ENCODE results near the gene RAI1.

The RAI1 gene

DNA sequence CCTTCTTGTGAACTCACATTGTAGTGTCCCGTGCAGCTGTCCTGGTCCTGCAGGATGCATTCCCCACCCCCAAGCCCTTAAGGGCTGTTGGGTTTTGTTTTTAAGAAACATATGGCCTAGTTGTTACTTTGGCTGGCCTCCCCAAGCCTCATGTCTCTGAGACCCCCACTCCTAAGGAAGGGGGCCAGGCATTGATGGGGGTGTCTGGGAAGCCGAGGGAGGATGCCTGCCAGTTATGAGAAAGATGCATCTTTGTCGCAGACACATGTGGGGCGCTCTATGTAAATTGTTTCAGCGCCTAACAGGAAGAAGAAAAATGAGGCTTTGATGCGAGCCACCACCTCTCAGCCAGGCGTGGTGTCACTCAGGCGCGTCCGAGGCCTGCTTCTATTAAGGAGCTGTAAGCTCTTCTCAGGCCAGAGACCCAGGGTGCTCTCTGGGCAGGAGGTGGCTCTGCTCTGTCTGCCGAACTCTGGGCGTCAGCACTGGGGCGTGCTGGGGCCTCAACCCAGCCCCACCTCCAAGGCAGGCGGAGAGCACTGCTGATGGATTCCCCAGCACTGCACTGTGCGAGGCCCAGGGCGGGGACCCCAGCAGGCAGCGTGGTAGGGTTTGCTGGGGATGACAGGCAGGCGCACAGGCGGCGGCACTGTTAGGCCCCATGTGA lies 85.0 kb downstream of the RAI1 start:
- no peak for DNase-seq (ENCODE audit: low read depth)

DNA sequence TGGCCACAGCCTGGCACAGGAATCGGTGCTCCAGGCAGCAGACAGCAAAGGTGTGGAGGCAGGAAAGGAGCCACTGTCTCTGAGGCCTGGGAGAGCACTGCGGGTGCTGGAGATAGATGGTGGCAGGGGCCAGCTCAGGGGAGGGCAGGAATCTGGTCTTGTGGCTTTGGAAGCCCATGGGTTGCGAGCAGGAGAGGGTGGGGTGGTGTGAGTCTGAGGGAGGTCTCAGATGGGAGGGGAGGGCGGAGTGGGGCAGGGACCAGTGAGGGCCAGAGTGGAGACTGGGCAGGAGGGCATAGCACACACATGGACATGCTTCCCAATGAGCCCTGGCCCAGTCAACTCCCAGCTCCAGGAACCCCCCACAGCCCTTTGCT lies 85.5 kb downstream of the RAI1 start:
- DNase-seq (ENCODE audit: low read depth): no peak

- DNase-seq (ENCODE audit: low read depth): no peak
Observed at GRCh38 chr17:17767154-17767869, 86.1 kb downstream of the RAI1 start.

DNA sequence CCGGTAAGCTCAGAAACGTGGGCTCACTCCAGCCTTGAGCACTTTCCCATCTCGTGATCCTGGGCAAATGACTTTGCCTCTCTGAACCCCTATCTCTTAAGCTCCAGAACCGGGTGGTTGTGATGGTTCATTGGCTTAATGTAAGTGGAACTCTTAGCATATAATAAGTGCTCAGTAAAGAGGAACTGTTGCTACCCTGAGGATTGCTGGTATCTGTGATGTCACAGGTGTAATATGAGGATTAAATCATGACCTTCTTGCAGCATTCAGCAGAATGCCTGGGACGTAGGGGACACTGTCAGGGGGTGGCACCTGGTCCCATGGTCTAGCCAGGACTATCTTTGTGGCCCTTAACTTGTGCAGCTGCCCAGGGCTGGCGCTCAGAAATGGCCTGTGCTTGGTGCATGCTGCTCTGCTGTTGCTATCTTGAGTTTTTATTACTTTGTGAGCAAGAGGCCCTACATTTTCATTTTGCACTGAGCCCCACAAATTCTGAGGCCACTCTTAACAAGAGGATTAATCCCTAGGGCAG lies 86.7 kb downstream of the RAI1 start:
- no peak for DNase-seq (ENCODE audit: low read depth)

- no peak for DNase-seq (ENCODE audit: low read depth)
Observed at GRCh38 chr17:17768424-17769088, 87.3 kb downstream of the RAI1 start.

GRCh38 chr17:17769869-17770631 lies 88.8 kb downstream of the RAI1 start:
- no peak for DNase-seq (ENCODE audit: low read depth)

- DNase-seq (ENCODE audit: low read depth): no peak
Observed at GRCh38 chr17:17770632-17771044, 89.4 kb downstream of the RAI1 start.

GRCh38 chr17:17771498-17772201 lies 90.4 kb downstream of the RAI1 start:
- DNase-seq (ENCODE audit: low read depth): no peak

GRCh38 chr17:17772231-17772630 lies 91.0 kb downstream of the RAI1 start:
- DNase-seq (ENCODE audit: low read depth): no peak

DNA sequence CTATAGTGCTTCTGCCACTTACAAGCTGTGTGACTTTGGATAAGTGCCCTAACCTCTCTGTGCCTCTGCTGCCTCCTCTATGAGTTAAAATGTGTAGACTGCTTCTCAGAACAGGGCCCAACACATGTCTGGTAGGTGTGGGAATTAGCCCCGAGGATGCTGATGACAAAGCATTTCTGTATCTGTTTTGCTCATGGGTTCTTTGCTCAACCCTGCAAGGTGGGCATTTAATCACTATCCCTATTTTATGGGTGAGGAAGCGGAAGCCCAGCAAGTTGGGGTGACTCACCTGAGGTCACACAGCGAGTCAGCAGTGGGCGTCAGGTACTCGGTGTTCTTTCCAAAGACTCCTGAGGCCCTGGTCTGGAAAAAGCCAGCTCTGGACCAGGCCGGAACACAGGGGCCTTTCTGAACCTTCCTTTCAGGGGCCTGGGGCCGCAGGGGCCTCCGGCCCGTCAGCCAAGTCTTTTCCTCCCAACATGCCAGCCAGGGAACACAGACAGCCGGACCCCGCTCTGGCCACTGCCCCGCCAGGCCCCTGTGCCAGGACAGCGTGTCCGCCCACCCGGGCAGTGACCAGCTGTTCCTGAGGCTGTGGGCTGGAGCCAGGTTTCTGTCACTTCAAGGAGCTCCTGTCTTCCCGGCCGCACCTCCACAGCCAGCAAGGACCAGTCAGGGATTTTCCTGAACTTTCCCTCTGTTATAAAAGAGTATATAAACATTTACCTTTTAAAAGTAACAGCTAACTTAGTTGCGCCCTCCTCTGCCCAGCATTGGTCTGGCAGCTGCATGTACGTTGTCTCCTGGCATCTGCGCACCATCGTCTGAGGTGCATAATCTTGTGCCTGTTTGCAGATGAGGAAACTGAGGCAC lies 93.0 kb downstream of the RAI1 start:
- DNase-seq (ENCODE audit: low read depth): no peak

DNA sequence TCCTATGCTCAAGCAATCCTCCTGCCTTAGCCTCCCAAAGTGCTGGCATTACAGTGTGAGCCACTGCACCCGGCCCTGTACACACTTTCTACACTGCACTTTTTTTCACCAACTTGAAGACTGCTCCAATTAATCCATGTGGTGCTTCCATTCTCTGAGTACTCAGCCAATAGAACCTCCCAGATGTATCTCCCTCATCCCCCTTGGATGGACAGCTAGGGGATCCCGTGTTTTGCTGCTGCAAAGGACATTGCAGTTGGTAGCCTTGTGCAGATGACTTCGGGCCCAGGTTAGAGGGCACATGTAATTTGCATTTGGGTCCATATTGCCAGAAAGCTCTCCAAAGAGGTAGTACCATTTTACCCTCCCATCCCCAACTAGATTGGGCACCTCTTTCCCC lies 95.6 kb downstream of the RAI1 start:
- no peak for DNase-seq (ENCODE audit: low read depth)

GRCh38 chr17:17778308-17779014 lies 97.2 kb downstream of the RAI1 start:
- DNase-seq (ENCODE audit: low read depth): no peak

DNA sequence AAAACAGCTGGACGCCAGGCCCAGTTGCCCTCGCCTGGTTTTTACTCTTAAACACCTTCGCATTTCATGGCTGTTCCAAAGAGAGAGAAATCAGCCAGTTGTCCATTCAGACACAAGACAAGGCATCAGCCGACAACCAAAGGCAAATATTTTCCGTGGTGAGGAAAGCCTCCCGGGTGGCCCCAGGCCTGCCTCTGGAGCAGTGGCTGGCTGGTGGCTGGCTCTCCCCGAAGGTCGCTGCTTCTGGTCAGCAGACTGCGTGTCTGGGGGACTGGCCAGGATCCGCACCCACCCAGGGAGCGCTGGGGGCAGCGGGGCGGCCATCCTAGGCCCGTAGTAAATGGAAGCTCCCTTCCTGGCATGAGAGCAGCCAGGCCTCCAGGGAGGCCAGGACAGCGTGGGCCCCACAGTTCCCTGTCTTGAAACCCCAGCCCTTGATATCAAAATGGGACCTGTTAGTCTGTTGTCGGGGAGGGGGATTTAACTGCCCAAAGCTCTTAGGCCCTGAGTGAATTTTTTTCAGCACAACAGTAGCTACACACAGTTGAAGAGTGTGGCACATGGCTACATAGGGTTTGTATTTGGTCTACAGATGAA lies 97.9 kb downstream of the RAI1 start:
- DNase-seq (ENCODE audit: low read depth): no peak

GRCh38 chr17:17780922-17781590 lies 99.8 kb downstream of the RAI1 start:
- DNase-seq (ENCODE audit: low read depth): no peak

GRCh38 chr17:17781591-17782496 lies 100.6 kb downstream of the RAI1 start:
- DNase-seq (ENCODE audit: low read depth): no peak

DNA sequence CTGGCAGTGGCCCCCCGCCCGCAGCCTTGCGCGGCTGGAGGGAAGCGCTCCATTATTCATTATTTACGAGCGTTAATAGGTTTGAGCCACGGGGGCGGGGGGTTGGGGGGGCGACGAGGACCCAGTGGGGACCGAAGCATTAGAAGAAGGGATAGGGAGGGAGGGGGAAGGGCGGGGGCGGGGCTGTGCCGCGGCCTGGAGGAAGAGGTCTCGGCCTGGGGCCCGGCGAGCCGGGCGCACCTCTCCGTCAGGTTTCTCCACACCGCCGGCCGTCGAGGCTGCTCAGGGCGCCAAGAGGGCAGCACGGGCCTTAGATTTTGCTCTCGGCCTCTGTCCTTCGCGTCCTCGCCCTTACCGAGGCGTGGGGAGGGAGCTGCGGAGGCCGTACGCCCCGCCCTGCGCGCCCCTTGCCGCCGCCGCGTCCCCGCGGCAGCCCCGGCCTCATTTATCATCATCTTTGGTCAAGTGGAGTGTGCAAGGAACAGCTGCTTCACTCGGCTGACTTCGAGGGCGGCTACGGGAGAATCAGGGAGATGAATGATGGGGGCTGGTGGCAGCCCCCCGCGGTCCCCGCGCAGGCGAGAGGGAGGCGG lies 101.4 kb downstream of the RAI1 start:
- DNase-seq (ENCODE audit: low read depth): no peak

- DNase-seq (ENCODE audit: low read depth): peak; percentile 33
Observed at GRCh38 chr17:17783116-17783824, 102.0 kb downstream of the RAI1 start.

Measured in activated T-cell treated with anti-CD3 and anti-CD28 coated beads for 24 hours (primary cell).